ENCODE measurements around the gene EP300.
A peak's percentile ranks its signal among the peaks of the same experiment; 100 is the strongest.
"Not testable (repeated sequence)": the region's sequence is repeated elsewhere in the genome, so short reads cannot be mapped to it uniquely, and the experiment has no call there.

EP300 gene

DNA sequence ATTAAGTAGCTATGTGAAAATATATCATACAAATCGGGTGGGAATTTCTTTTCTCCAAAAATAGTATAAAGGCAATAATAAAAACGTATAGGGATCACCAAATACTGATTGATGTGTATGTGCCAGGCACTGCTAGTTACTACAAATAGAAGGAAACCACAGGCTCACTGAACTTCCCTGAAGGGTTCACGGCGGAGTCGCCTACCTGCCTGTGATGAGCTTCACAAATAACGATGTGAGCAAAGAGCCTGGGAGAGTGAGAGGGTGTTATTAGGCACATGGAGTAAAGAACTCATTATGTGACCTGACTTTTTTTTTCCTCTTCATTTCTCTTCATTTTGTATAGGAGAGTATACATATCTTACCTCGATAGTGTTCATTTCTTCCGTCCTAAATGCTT lies 76.8 kb downstream of the EP300 start:
- no peak for DNase-seq

DNA sequence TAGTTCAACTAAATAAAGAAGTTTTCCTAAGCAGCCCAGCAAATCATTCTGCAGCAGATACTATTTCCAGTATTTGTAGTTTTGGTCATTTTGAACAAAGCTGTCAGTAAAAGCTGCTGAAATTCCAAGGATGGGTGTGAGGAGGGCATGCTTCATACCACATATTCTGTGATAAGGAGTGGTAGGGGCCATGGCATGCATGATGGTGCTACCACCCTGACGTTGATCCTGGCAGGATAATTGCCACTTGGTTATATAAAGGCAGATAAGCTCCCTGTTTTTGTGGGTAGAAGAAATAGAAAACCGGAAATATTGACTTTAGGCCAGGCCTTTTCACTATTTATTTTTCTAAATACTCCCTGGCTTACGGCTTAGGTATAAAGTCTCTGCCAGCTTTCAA lies 79.6 kb downstream of the EP300 start:
- DNase-seq: no peak

DNA sequence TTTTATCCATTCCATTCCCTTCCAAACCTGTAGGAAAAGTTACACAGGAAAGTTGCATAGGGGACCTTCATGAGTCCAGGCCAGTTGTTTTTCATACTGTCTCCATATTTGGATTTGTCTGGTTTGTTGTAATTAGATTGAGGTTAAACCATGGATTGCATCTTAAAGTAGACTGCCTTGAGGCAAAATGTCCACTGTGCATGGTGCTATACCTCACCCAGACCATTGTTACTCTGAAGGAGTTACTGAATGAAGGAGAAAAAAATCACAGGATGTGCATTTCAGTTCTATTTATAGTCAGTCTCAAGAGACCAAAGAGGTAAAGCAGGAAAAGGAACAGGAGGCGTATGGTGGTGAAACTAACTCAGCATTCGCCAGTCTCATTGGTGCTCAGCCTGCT lies 83.2 kb downstream of the EP300 start:
- DNase-seq: no peak

DNA sequence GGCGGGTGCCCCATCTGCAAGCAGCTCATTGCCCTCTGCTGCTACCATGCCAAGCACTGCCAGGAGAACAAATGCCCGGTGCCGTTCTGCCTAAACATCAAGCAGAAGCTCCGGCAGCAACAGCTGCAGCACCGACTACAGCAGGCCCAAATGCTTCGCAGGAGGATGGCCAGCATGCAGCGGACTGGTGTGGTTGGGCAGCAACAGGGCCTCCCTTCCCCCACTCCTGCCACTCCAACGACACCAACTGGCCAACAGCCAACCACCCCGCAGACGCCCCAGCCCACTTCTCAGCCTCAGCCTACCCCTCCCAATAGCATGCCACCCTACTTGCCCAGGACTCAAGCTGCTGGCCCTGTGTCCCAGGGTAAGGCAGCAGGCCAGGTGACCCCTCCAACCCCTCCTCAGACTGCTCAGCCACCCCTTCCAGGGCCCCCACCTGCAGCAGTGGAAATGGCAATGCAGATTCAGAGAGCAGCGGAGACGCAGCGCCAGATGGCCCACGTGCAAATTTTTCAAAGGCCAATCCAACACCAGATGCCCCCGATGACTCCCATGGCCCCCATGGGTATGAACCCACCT lies 84.7 kb downstream of the EP300 start:
- DNase-seq: no peak

GRCh38 chr22:41177622-41178424 lies 85.4 kb downstream of the EP300 start:
- no peak for DNase-seq

- DNase-seq: no peak
Observed at GRCh38 chr22:41178425-41178975, 86.1 kb downstream of the EP300 start.

DNA sequence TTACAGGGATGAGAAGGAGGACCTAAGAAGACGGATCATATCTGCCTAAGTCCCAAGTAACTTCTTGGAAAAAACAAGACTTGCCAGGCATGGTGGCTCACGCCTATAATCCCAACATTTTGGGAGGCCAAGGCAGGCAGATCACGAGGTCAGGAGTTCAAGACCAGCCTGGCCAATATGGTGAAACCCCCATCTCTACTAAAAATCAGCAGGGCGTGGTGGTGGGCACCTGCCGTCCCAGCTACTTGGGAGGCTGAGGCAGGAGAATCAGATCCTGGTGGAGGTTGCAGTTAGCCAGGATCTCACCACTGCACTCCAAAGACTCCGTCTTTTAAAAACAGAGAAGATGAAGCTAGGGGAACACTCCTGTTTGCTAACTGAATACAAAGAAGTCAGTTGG lies 88.0 kb downstream of the EP300 start:
- DNase-seq: not testable (repeated sequence)

GRCh38 chr22:41180926-41181325 lies 88.5 kb downstream of the EP300 start:
- no peak for DNase-seq

DNA sequence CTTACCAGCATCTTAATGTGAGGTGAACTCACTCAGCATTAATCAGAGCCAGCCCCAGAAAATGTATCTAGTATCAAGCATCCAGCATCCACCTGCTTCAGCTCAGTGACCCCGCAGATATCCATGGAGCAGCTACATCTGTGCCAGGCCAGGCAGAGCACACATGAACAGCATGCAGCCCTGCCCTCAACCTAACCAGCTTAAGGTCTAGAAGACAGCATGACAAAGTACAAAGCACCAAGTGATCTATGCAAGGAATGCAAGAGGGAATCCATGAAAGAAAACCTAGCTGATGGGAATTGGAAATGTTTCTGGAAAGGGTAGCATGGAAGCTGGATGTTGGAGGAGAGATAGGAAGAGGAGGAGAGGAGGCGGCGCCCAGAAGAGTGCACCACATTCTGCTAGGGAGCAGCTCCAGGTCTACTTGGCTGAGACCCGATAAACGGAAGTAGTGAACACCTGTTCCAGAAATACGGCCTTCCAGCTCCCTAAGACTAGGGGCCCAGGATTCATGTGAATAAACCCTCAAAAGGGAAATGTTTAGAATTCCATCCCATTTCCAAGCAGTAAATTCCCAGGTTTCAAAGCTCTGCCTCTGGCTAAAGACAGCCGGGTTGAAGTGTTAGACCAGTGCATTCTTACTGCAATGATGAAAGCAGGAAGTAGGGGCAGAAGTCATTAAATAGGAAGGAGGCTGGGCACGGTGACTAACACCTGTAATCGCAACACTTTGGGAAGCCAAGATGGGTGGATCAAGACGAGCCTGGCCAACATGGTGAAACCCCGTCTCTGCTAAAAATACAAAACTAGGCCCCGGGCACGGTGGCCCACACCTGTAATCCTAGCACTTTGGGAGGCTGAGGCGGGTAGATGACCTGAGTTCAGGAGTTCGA lies 89.2 kb downstream of the EP300 start:
- peak; percentile 40 for DNase-seq

- no peak for DNase-seq
Observed at GRCh38 chr22:41184679-41185078, 92.3 kb downstream of the EP300 start.

GRCh38 chr22:41191467-41191866 lies 99.1 kb downstream of the EP300 start:
- DNase-seq: no peak

DNA sequence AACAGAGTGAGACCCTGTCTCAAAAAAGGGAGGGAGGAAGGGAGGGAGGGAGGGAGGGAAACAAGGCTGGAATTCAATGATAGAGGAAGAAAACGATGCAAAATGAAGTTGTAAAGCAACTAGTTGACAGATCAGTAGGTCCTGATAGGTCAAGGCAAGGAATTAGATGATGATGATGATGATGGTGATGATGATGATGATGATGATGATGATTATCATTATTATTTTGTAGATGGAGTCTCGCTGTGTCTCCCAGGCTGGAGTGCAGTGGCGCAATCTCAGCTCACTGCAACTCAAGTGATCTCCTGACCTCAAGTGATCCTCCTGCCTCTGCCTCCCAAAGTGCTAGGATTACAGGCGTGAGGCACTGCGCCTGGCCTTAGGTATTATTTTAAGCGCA lies 101.4 kb downstream of the EP300 start:
- DNase-seq: no peak

DNA sequence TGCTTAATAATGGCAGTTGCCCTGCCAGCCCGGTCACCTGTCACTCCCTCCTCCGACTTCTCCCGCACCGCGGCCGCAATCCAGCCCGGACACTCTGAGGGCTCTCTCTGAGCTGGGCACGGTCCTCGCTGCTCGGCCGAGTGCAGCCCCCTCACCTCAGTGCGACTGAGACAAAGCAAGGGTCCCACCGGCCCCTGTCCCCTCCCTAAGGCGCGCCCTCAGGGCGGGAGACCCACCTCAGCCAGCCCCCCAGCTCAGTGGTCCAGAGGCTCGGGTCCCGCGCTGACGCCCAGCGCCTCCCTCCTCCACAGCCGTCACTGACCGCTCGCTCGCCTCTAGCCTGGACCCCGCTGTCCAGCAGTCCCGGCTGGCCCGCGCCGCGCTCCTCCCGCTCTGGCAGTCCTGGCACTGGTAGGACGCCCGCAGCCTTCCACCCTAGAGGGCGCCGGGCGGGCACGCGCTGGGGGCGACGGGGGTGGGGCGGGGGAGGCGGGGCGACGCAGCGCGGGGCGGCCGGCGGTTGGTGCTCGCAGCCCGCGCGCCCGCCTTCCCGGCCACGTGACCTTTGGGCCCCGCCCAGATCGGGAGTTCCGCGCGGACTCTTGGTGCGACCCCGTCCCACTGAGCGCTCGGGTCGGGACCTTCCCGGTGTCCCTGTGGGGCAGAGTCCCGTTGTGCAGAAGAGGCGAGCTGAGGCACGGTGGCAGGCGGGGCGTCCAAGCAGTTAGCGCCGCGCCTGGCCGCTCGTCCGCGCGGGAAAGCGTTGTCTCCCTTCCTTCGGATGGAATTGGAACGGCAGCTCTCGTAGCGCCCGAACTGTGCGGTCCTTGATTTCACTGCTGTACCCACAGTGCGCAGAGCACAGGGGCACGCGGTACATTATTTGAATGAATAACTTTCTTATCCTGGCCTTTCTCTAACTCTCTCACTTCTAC lies 104.9 kb downstream of the EP300 start:
- peak; percentile 40 for DNase-seq

DNA sequence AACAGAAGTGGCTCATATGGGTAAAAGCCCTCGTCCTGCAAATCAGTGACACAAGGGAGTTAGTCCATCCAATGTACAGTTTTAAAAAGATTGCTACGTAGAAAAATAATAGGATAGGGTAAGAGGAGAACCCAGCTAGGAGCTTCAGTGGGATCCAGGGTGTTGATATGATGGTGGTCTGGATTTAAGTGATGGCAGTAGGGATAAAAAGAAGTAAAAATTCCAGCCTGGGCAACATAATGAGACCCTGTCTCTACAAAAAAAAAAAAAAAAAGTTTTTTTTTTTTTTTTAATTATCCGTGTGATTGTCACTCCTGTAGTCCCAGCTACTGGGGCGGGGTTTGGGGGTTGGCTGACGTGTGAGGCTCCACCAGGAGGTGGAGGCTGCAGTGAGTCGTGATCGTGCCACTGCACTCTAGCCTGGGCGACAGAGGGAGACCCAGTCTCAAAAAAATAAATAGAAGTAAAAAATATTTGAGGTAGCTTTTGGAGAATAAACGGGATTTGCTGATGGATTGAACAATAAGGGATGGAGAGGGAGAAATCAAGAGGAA lies 105.7 kb downstream of the EP300 start:
- no peak for DNase-seq

GRCh38 chr22:41201141-41201540 lies 108.7 kb downstream of the EP300 start:
- DNase-seq: no peak

GRCh38 chr22:41203118-41203517 lies 110.7 kb downstream of the EP300 start:
- DNase-seq: no peak

GRCh38 chr22:41204066-41204465 lies 111.7 kb downstream of the EP300 start:
- no peak for DNase-seq

- DNase-seq: peak; percentile 95
Observed at GRCh38 chr22:41204992-41205900, 112.9 kb downstream of the EP300 start, which contains the start of gene L3MBTL2. TSS of gene L3MBTL2 (plus strand) at chr22:41205312. CDS start at chr22:41205363, 51 bp downstream.

- DNase-seq: no peak
Observed at GRCh38 chr22:41206719-41207118, 114.3 kb downstream of the EP300 start.

DNA sequence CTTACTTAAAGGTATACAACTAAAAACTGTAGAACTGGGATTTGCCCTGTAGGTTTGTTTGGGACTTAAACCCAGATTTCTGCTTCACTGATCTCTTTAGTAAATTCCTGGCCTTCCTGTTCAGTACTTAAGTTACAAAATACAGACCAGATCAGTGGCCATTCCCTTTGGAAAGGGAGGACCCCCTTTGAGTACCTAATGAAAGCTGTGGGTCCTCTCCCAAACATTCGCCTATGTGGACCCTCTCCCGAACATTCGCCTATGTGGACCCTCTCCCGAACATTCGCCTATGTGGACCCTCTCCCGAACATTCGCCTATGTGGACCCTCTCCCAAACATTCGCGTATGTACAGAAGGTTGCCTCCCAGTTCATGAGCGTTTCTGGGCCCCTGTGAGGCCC lies 123.0 kb downstream of the EP300 start:
- DNase-seq: no peak

- DNase-seq: no peak
Observed at GRCh38 chr22:41215926-41216325, 123.5 kb downstream of the EP300 start.
